SK-N-SH treated with all-trans-retinoic acid at 6 μM for 48 hours (cell line): ENCODE measurements around the gene STK4.

ENCODE experiments used
- ARNTL ChIP-seq: fragments of 450-650 bp; formaldehyde crosslinking; IDR thresholded peaks from 2 replicates; pipeline ENCODE4 v1.5.0; 2020; ENCODE audit warnings: low read depth, mild to moderate bottlenecking, moderate library complexity, borderline replicate concordance
- BACH2 ChIP-seq: fragments of 250-450 bp; sonication (Bioruptor Pico); IDR thresholded peaks from 2 replicates; pipeline ENCODE4 v1.9.0; 2021; ENCODE audit warnings: mild to moderate bottlenecking, borderline replicate concordance
- CSDC2 ChIP-seq: fragments of 250-450 bp; sonication (Bioruptor Pico); IDR thresholded peaks from 2 replicates; pipeline ENCODE4 v1.5.0; 2020; ENCODE audit warnings: mild to moderate bottlenecking, moderate library complexity
- ESRRG ChIP-seq: fragments of 250-450 bp; sonication (Bioruptor Pico); IDR thresholded peaks from 2 replicates; pipeline ENCODE4 v1.6.1; 2021; ENCODE audit warnings: mild to moderate bottlenecking
- GLIS3 ChIP-seq: fragments of 250-450 bp; sonication (Bioruptor Pico); IDR thresholded peaks from 2 replicates; pipeline ENCODE4 v1.5.0; 2020; ENCODE audit warnings: mild to moderate bottlenecking, moderate library complexity
- RARB ChIP-seq: fragments of 250-450 bp; sonication (Bioruptor Pico); IDR thresholded peaks from 2 replicates; pipeline ENCODE4 v1.8.0; 2021; ENCODE audit warnings: mild to moderate bottlenecking, moderate library complexity
- TOX ChIP-seq: fragments of 250-450 bp; sonication (Bioruptor Pico); IDR thresholded peaks from 2 replicates; pipeline ENCODE4 v1.8.0; 2021; ENCODE audit warnings: mild to moderate bottlenecking, moderate library complexity, borderline replicate concordance
- ZC3H10 ChIP-seq: fragments of 250-450 bp; sonication (Bioruptor Pico); IDR thresholded peaks from 2 replicates; pipeline ENCODE4 v1.5.1; 2021; ENCODE audit warnings: mild to moderate bottlenecking, moderate library complexity
- ZFP3 ChIP-seq: fragments of 250-450 bp; sonication (Bioruptor Pico); IDR thresholded peaks from 2 replicates; pipeline ENCODE4 v1.5.0; 2020; ENCODE audit warnings: mild to moderate bottlenecking, moderate library complexity
- ZFP30 ChIP-seq: fragments of 450-650 bp; formaldehyde crosslinking; IDR thresholded peaks from 2 replicates; pipeline ENCODE4 v1.5.0; 2022; ENCODE audit warnings: mild to moderate bottlenecking, moderate library complexity
- ZNF70 ChIP-seq: fragments of 450-650 bp; formaldehyde crosslinking; IDR thresholded peaks from 2 replicates; pipeline ENCODE4 v1.5.0; 2020; ENCODE audit warnings: mild to moderate bottlenecking, moderate library complexity
- TF ChIP-seq, protein P1 (sequence below): fragments of 250-450 bp; sonication (Bioruptor Pico); IDR thresholded peaks from 2 replicates; pipeline ENCODE4 v1.5.1; 2020; ENCODE audit warnings: low read depth, mild to moderate bottlenecking, moderate library complexity
- TF ChIP-seq, protein P2 (sequence below): fragments of 250-450 bp; sonication (Bioruptor Pico); IDR thresholded peaks from 2 replicates; pipeline ENCODE4 v1.5.0; 2020; ENCODE audit warnings: mild to moderate bottlenecking, moderate library complexity
- TF ChIP-seq, protein P3 (sequence below): fragments of 250-450 bp; sonication (Bioruptor Pico); IDR thresholded peaks from 2 replicates; pipeline ENCODE4 v1.8.0; 2020; ENCODE audit warnings: mild to moderate bottlenecking, moderate library complexity, borderline replicate concordance

DNA sequence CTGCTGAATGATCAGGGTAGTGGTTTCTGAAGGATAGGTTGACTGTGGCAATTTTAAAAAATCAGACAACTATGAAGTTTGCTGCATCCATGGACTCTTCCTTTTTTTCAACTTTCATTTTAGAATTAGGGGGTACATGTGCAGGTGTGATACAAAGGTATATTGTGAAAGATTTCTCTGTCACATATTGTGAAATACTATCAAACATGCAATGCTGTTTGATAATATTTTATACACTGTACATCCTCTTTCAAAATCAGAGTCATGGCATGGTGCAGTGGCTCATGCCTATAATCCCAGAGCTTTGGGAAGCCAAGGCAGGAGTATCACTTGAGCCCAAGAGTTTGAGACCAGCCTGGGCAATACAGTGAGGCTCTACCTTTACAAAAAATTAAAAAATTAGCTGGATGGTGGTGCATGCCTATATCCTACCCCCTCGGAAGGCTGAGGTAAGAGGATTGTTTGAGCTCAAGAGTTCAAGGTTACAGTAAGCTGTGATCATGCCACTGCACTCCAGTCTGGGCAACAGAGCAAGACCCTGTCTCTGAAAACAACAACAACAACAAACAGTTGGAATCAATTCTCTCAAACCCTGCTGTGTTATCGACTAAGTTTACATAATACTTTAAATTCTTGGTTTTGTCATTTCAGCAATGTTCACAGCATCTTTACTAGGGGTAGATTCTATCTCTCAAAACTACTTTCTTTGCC is 153.4 kb downstream of the STK4 start:
- TF ChIP-seq GLIS3 (no peak), CSDC2 (CRISPR knock-in tag) (no peak), ZNF70 (CRISPR knock-in tag) (no peak), ARNTL (CRISPR knock-in tag) (no peak), ESRRG (CRISPR knock-in tag) (no peak), TOX (CRISPR knock-in tag) (no peak), RARB (CRISPR knock-in tag) (no peak), ZC3H10 (CRISPR knock-in tag) (no peak), ZFP30 (CRISPR knock-in tag) (no peak), BACH2 (CRISPR knock-in tag) (no peak), ZFP3 (CRISPR knock-in tag) (no peak)
- TF ChIP-seq, protein P1, sequence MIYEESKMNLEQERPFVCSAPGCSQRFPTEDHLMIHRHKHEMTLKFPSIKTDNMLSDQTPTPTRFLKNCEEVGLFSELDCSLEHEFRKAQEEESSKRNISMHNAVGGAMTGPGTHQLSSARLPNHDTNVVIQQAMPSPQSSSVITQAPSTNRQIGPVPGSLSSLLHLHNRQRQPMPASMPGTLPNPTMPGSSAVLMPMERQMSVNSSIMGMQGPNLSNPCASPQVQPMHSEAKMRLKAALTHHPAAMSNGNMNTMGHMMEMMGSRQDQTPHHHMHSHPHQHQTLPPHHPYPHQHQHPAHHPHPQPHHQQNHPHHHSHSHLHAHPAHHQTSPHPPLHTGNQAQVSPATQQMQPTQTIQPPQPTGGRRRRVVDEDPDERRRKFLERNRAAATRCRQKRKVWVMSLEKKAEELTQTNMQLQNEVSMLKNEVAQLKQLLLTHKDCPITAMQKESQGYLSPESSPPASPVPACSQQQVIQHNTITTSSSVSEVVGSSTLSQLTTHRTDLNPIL = no peak
- TF ChIP-seq, protein P2, sequence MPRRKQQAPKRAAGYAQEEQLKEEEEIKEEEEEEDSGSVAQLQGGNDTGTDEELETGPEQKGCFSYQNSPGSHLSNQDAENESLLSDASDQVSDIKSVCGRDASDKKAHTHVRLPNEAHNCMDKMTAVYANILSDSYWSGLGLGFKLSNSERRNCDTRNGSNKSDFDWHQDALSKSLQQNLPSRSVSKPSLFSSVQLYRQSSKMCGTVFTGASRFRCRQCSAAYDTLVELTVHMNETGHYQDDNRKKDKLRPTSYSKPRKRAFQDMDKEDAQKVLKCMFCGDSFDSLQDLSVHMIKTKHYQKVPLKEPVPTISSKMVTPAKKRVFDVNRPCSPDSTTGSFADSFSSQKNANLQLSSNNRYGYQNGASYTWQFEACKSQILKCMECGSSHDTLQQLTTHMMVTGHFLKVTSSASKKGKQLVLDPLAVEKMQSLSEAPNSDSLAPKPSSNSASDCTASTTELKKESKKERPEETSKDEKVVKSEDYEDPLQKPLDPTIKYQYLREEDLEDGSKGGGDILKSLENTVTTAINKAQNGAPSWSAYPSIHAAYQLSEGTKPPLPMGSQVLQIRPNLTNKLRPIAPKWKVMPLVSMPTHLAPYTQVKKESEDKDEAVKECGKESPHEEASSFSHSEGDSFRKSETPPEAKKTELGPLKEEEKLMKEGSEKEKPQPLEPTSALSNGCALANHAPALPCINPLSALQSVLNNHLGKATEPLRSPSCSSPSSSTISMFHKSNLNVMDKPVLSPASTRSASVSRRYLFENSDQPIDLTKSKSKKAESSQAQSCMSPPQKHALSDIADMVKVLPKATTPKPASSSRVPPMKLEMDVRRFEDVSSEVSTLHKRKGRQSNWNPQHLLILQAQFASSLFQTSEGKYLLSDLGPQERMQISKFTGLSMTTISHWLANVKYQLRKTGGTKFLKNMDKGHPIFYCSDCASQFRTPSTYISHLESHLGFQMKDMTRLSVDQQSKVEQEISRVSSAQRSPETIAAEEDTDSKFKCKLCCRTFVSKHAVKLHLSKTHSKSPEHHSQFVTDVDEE (CRISPR knock-in tag) = no peak
- TF ChIP-seq, protein P3, sequence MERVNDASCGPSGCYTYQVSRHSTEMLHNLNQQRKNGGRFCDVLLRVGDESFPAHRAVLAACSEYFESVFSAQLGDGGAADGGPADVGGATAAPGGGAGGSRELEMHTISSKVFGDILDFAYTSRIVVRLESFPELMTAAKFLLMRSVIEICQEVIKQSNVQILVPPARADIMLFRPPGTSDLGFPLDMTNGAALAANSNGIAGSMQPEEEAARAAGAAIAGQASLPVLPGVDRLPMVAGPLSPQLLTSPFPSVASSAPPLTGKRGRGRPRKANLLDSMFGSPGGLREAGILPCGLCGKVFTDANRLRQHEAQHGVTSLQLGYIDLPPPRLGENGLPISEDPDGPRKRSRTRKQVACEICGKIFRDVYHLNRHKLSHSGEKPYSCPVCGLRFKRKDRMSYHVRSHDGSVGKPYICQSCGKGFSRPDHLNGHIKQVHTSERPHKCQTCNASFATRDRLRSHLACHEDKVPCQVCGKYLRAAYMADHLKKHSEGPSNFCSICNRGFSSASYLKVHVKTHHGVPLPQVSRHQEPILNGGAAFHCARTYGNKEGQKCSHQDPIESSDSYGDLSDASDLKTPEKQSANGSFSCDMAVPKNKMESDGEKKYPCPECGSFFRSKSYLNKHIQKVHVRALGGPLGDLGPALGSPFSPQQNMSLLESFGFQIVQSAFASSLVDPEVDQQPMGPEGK (CRISPR knock-in tag) = no peak
